AG04450 (cell line): ENCODE data around the gene PAIP1. TPM values are rescaled to one million over a fixed set of nuclear protein-coding genes. Genes with fewer than 3 reads are reported as not detected.

Experiments
- CTCF ChIA-PET: fragments of 300-600, 350-600 bp; formaldehyde crosslinking; extraction: SDS; loops from one replicate; lab custom pipeline; 2022; ENCODE audit warnings: antibody characterized with exemption, inconsistent platforms; lab: Charles Lee
- POLR2A ChIA-PET: fragments of 350-600 bp; formaldehyde crosslinking; extraction: SDS; loops from one replicate; lab custom pipeline; 2021; ENCODE audit warnings: antibody characterized with exemption, inconsistent platforms; lab: Yijun Ruan, JAX
- DNase-seq: peaks from one replicate; pipeline ENCODE4 v3.0.0-alpha.2; 2011; ENCODE audit warnings: low read depth, low spot score
- H3K27ac ChIP-seq: one replicate; pipeline ENCODE4 v1.5.1; 2012; ENCODE audit warnings: low read depth, low read length, control low read depth
- H3K27me3 ChIP-seq: one replicate; pipeline ENCODE4 v1.6.0; 2012; ENCODE audit warnings: low read length; ENCODE audit not compliant: control insufficient read depth, insufficient read depth
- H3K4me3 ChIP-seq: 2 replicates; pipeline ENCODE4 v1.5.1; 2011; ENCODE audit warnings: mild to moderate bottlenecking, low read depth, low read length, control low read depth
- H3K9me3 ChIP-seq: 2 replicates; pipeline ENCODE4 v1.5.1; 2012; ENCODE audit warnings: low read length; ENCODE audit not compliant: control insufficient read depth, insufficient read depth
- CTCF ChIP-seq: IDR thresholded peaks from 2 replicates; pipeline ENCODE4 v1.5.1; 2011; ENCODE audit warnings: low read depth, low read length, control low read depth, inconsistent platforms
- polyA plus RNA-seq: library from polyadenylated mRNA; depleted of rRNA; stranded (reverse); fragments of >200 nt; gene quantifications from 2 replicates; pipeline ENCODE4 v1.2.3, GENCODE V29; 2011

Gene PAIP1
- polyA plus RNA-seq, 1 experiment: 148 TPM

DNA sequence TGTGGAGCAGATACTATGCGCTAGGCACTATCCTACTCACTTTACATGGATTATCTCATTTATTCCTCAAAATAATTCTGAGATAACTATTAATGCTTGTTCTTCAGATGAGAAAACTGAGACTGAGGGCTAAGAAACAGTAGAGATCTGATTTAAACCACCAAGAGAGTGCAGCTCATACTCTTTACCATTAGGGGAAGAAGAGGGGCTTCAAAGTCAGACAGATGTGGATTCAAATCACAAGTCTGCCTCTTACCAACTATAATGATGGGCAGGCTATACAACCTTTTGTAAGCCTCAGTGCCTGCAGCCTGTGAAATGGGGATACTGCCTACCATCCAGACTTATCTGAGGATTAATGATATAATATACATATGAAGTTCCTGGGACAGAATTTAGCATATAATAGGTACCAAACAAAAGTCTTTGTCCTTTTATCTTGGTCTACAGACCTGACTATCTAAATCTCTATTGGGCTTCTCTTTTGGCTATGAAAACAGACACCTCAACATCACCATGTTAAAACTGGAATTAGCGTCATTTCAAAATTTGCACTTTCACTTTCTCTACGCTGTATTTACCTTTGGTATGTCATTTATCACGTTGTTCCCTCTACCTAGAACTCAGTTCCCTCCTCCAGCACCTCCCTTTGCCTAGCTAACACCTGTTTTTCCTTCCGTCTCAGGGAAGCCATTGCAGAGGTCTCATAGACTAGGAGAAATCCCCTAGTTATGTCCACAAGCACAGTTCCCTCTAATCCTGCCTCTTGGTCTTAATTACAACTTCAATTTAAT lies 59.4 kb downstream of the PAIP1 start:
- CTCF ChIA-PET: interaction anchor here (1.8 kb wide), 1 partner anchor 13 kb away, joined by 5 read pairs; no protein-coding TSS in a partner anchor
- H3K9me3 ChIP-seq: no peaks in the 10 kb centered on the region
- TF ChIP-seq CTCF: no peak
- no peaks in the 10 kb centered on the region for H3K27me3 ChIP-seq
- DNase-seq: no peak
- H3K27ac ChIP-seq: no peak overlapping the region
- H3K4me3 ChIP-seq: no peak overlapping the region
- POLR2A ChIA-PET: no interaction called here

- H3K27ac ChIP-seq: no peak overlapping the region
- POLR2A ChIA-PET: no interaction called here
- DNase-seq: no peak
- H3K4me3 ChIP-seq: no peak overlapping the region
- TF ChIP-seq CTCF: no peak
- H3K27me3 ChIP-seq: no peaks in the 10 kb centered on the region
- no peaks in the 10 kb centered on the region for H3K9me3 ChIP-seq
- CTCF ChIA-PET: no interaction called here
Observed at GRCh38 chr5:43491326-43491725, 65.6 kb downstream of the PAIP1 start.

DNA sequence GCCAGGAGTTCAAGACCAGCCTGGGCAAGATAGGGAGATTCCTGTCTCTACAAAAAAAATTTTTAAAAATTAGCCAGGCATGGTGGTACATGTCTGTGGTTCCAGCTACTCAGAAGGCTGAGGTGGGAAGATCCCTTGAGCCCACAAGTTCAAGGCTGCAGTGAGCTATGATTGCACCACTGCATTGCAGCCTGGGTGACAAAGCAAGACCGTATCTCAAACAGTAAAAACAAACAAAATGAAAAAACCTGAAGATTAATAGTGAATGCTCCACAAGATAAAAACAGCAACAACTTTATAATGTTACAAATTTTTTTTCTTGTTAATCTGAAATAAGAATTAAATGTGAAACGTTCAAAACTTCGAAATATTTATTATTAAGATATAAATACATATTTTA lies 70.5 kb downstream of the PAIP1 start:
- DNase-seq: no peak
- TF ChIP-seq CTCF: no peak
- CTCF ChIA-PET: interaction anchor here (0.8 to 1.3 kb wide), 3 partner anchors 13 to 380 kb away, joined by 3 to 5 read pairs (median 4); no protein-coding TSS in a partner anchor
- POLR2A ChIA-PET: no interaction called here
- no peaks in the 10 kb centered on the region for H3K27me3 ChIP-seq
- no peak overlapping the region for H3K4me3 ChIP-seq
- H3K9me3 ChIP-seq: no peaks in the 10 kb centered on the region
- H3K27ac ChIP-seq: no peak overlapping the region

GRCh38 chr5:43485406-43485805 lies 71.5 kb downstream of the PAIP1 start:
- Histone ChIP-seq H3K27me3 (no peaks in the 10 kb centered on the region), H3K4me3 (no peak overlapping the region), H3K27ac (no peak overlapping the region), H3K9me3 (no peaks in the 10 kb centered on the region)
- TF ChIP-seq CTCF: no peak
- ChIA-PET CTCF (interaction anchor here (0.6 to 2.8 kb wide), 13 partner anchors 10 to 948 kb away, joined by 3 to 18 read pairs (median 5); partner anchors contain the start of gene NNT), POLR2A (interaction anchor here (2.1 kb wide), 1 partner anchor 364 kb away, joined by 15 read pairs; the partner anchor contains the start of gene ZNF131)
- no peak for DNase-seq
